ENCODE measurements around the gene ADAMTSL5.

Gene ADAMTSL5

DNA sequence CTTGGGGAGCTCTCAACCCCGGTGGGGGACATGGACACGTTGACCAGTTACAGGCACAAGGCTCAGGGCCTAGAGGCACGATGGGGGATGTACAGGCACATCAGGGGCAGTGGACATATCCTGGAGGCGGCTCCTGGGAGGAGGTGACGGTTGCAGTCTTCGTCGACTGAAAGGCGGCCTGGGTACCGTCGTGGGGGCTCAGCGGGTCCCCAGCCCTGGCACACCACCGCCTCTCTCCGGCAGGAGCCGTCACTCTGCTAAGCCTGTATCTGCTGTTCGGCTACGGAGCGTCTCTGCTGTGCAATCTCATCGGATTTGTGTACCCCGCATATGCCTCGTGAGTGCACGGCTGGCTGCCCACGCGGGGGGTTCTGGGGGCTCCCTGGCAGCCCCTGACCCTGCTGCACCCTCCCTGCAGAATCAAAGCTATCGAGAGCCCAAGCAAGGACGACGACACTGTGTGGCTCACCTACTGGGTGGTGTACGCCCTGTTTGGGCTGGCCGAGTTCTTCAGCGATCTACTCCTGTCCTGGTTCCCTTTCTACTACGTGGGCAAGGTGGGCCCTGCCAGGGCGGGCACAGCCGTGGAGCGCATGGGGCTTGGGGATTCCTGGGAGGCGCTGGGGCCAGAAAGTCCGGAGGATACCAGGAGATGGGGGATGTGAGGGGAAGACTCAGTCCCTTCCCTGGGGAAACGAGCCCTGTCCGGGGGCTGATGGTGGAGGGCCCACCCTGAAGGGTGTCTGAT lies 17.6 kb downstream of the ADAMTSL5 start:
- no peak for DNase-seq (ENCODE audit: low read depth, low spot score)
- Histone ChIP-seq H3K36me3 (ENCODE audit: control insufficient read depth, insufficient read depth, low read length) (no peaks in the 10 kb centered on the region), H3K9me3 (ENCODE audit: control insufficient read depth, insufficient read depth, low read length) (no peaks in the 10 kb centered on the region), H3K27me3 (ENCODE audit: control insufficient read depth, insufficient read depth, low read length) (peaks cover 4% of the 10 kb centered on the region; the same call in 1 of the 2 replicates), H3K27ac (ENCODE audit: low read length) (no peak overlapping the region), H3K4me1 (ENCODE audit: control insufficient read depth, insufficient read depth, low read length) (no peaks in the 10 kb centered on the region; the same call in 1 of the 2 replicates), H3K4me3 (ENCODE audit: low read length) (no peak overlapping the region)
- no CpG with 5 or more reads among the region's 37 CpGs for WGBS (ENCODE audit: insufficient coverage, insufficient read length)

DNA sequence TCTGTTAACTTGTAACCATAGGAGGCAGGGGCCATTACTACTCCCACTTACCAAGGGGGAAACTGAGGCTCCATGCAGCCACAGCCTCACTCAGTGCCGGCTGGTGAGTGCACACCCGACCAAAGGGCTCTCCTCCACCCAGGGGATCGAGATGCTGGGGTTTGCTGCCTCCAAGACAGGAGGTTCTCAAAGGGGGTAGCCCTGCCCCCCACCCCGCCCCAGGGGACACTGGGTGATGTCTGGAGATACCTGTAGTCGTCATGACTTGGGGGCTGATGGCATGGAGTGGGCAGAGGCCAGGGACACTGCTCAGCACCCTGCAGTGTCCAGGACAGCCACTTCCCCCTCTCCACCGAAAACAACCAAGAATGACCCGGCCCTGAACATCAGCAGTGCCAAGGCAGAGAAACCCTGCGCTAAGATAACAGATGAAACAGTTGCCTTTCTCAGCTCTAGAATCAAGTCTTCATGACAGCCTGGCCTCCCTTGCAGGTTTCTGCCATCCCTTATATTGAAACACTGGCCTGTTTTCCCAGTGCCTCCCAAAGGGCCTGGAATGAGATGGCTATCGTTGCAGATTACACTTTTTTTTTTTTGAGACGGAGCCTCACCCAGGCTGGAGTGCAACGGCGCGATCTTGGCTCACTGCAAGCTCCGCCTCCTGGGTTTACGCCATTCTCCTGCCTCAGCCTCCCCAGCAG lies 18.6 kb downstream of the ADAMTSL5 start:
- no peaks in the 10 kb centered on the region; the same call in 1 of the 2 replicates for H3K4me1 ChIP-seq (ENCODE audit: control insufficient read depth, insufficient read depth, low read length)
- peaks cover 4% of the 10 kb centered on the region; the same call in 1 of the 2 replicates for H3K27me3 ChIP-seq (ENCODE audit: control insufficient read depth, insufficient read depth, low read length)
- no CpG with 5 or more reads among the region's 15 CpGs for WGBS (ENCODE audit: insufficient coverage, insufficient read length)
- H3K36me3 ChIP-seq (ENCODE audit: control insufficient read depth, insufficient read depth, low read length): no peaks in the 10 kb centered on the region
- H3K27ac ChIP-seq (ENCODE audit: low read length): no peak overlapping the region
- no peak overlapping the region for H3K4me3 ChIP-seq (ENCODE audit: low read length)
- DNase-seq (ENCODE audit: low read depth, low spot score): no peak
- no peaks in the 10 kb centered on the region for H3K9me3 ChIP-seq (ENCODE audit: control insufficient read depth, insufficient read depth, low read length)

DNA sequence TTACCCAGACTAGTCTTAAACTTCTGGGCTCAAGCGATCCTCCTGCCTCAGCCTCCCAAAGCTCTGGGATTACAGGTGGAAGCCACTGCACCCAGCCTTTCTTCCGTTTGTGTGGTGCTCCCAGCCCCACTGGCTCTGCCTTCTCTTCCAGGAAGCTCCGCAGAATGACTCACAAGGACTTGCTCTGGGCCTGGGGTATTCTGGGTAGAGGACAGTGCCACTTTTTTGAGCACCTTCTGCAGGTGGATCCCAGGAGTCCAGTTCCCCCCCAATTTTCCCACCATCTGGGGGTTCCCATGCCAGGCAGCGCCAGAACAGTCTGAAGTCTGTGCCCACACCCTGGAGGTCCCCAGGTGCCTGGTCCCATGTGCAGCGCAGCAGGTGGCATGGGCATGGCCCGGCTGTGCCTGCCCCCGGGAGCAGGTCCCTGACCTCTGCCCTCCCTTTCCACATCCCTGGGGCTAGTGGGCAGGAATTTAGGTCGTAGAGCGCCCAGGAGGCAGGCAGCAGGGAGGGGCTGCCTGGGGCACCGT lies 20.3 kb downstream of the ADAMTSL5 start:
- Histone ChIP-seq H3K4me1 (ENCODE audit: control insufficient read depth, insufficient read depth, low read length) (no peaks in the 10 kb centered on the region; the same call in 1 of the 2 replicates), H3K27ac (ENCODE audit: low read length) (no peak overlapping the region), H3K27me3 (ENCODE audit: control insufficient read depth, insufficient read depth, low read length) (peaks cover 4% of the 10 kb centered on the region; the same call in 1 of the 2 replicates), H3K9me3 (ENCODE audit: control insufficient read depth, insufficient read depth, low read length) (no peaks in the 10 kb centered on the region), H3K4me3 (ENCODE audit: low read length) (no peak overlapping the region), H3K36me3 (ENCODE audit: control insufficient read depth, insufficient read depth, low read length) (no peaks in the 10 kb centered on the region)
- no CpG with 5 or more reads among the region's 10 CpGs for WGBS (ENCODE audit: insufficient coverage, insufficient read length)
- DNase-seq (ENCODE audit: low read depth, low spot score): no peak

- WGBS (ENCODE audit: insufficient coverage, insufficient read length): no CpG with 5 or more reads among the region's 12 CpGs
- Histone ChIP-seq H3K9me3 (ENCODE audit: control insufficient read depth, insufficient read depth, low read length) (no peaks in the 10 kb centered on the region), H3K27ac (ENCODE audit: low read length) (no peak overlapping the region), H3K4me1 (ENCODE audit: control insufficient read depth, insufficient read depth, low read length) (no peaks in the 10 kb centered on the region; the same call in 1 of the 2 replicates), H3K36me3 (ENCODE audit: control insufficient read depth, insufficient read depth, low read length) (no peaks in the 10 kb centered on the region), H3K27me3 (ENCODE audit: control insufficient read depth, insufficient read depth, low read length) (peaks cover 4% of the 10 kb centered on the region; the same call in 1 of the 2 replicates), H3K4me3 (ENCODE audit: low read length) (no peak overlapping the region)
- no peak for DNase-seq (ENCODE audit: low read depth, low spot score)
Observed at GRCh38 chr19:1491849-1492170, 21.0 kb downstream of the ADAMTSL5 start.

GRCh38 chr19:1491114-1491848 lies 21.5 kb downstream of the ADAMTSL5 start, which contains the start of gene REEP6:
TSS of gene REEP6 (plus strand) at chr19:1491181. CDS start at chr19:1491270, 89 bp downstream.
- peaks cover 4% of the 10 kb centered on the region; the same call in 1 of the 2 replicates for H3K27me3 ChIP-seq (ENCODE audit: control insufficient read depth, insufficient read depth, low read length)
- WGBS (ENCODE audit: insufficient coverage, insufficient read length): no CpG with 5 or more reads among the region's 73 CpGs
- no peak for DNase-seq (ENCODE audit: low read depth, low spot score)
- no peaks in the 10 kb centered on the region for H3K36me3 ChIP-seq (ENCODE audit: control insufficient read depth, insufficient read depth, low read length)
- no peaks in the 10 kb centered on the region for H3K9me3 ChIP-seq (ENCODE audit: control insufficient read depth, insufficient read depth, low read length)
- H3K4me1 ChIP-seq (ENCODE audit: control insufficient read depth, insufficient read depth, low read length): no peaks in the 10 kb centered on the region
- H3K27ac ChIP-seq (ENCODE audit: low read length): no peak within 1 kb of the TSS
- H3K4me3 ChIP-seq (ENCODE audit: low read length): peak within 1 kb of the TSS; percentile 70; the same call in 1 of the 2 replicates

GRCh38 chr19:1490311-1491113 lies 22.3 kb downstream of the ADAMTSL5 start, which contains the start of gene PCSK4:
TSS of gene PCSK4 (minus strand) at chr19:1490350. CDS start at chr19:1490346, 4 bp downstream.
- H3K27me3 ChIP-seq (ENCODE audit: control insufficient read depth, insufficient read depth, low read length): peaks cover 4% of the 10 kb centered on the region; the same call in 1 of the 2 replicates
- H3K36me3 ChIP-seq (ENCODE audit: control insufficient read depth, insufficient read depth, low read length): no peaks in the 10 kb centered on the region
- H3K4me3 ChIP-seq (ENCODE audit: low read length): peak within 1 kb of the TSS; percentile 70; the same call in 1 of the 2 replicates
- no peak within 1 kb of the TSS for H3K27ac ChIP-seq (ENCODE audit: low read length)
- no CpG with 5 or more reads among the region's 74 CpGs for WGBS (ENCODE audit: insufficient coverage, insufficient read length)
- no peaks in the 10 kb centered on the region for H3K4me1 ChIP-seq (ENCODE audit: control insufficient read depth, insufficient read depth, low read length)
- DNase-seq (ENCODE audit: low read depth, low spot score): peak; percentile 85
- no peaks in the 10 kb centered on the region for H3K9me3 ChIP-seq (ENCODE audit: control insufficient read depth, insufficient read depth, low read length)

DNA sequence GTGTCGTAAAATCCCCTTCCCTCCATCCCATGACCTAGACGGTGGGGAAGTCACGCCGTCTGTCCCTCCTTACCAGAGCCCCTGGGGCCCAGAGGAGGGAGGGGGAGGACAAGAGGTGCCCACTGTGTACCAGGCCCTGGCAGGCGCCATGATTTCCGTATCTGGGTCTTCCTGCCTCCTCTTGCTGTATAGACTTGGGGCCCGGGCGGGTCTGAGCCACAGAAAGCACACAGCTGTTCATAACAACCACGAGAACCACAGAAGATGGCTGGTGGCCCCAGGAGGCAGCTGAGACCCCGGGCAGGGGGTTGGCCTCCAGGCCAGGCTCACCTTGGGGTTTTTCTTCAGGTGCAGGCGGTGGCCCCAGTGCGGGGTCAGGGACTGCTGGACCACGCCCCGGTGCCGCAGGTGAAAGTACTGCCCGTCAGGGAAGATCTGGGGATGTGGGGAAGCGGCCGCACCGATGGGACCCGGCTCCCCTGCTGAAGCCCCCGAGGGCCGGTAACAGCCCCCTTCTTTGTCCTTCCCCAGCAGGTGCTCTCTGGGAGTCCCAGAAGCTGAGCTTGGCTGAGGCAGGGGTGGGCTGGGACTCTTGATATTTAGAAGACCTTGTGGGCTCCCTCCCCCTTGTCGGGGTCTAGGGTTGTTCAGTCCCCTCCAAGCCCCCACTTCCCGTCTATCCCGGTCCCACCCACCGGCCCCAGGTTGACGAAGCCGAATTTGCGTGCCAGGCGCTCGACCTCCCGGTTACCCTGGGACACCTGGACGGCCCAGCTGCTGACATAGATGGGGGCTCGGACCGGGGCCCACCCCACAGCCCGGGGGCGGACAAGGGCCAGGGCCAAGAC lies 23.1 kb downstream of the ADAMTSL5 start:
- Histone ChIP-seq H3K27ac (ENCODE audit: low read length) (no peak overlapping the region), H3K9me3 (ENCODE audit: control insufficient read depth, insufficient read depth, low read length) (no peaks in the 10 kb centered on the region), H3K4me3 (ENCODE audit: low read length) (peak overlapping the region; percentile 60; the same call in 1 of the 2 replicates), H3K36me3 (ENCODE audit: control insufficient read depth, insufficient read depth, low read length) (no peaks in the 10 kb centered on the region), H3K4me1 (ENCODE audit: control insufficient read depth, insufficient read depth, low read length) (no peaks in the 10 kb centered on the region), H3K27me3 (ENCODE audit: control insufficient read depth, insufficient read depth, low read length) (peaks cover 4% of the 10 kb centered on the region; the same call in 1 of the 2 replicates)
- DNase-seq (ENCODE audit: low read depth, low spot score): no peak
- WGBS (ENCODE audit: insufficient coverage, insufficient read length): no CpG with 5 or more reads among the region's 37 CpGs

GRCh38 chr19:1488282-1488601 lies 24.6 kb downstream of the ADAMTSL5 start:
- Histone ChIP-seq H3K9me3 (ENCODE audit: control insufficient read depth, insufficient read depth, low read length) (no peaks in the 10 kb centered on the region), H3K27me3 (ENCODE audit: control insufficient read depth, insufficient read depth, low read length) (peaks cover 4% of the 10 kb centered on the region; the same call in 1 of the 2 replicates), H3K27ac (ENCODE audit: low read length) (no peak overlapping the region), H3K4me1 (ENCODE audit: control insufficient read depth, insufficient read depth, low read length) (no peaks in the 10 kb centered on the region), H3K36me3 (ENCODE audit: control insufficient read depth, insufficient read depth, low read length) (peaks cover under 1% of the 10 kb centered on the region; the same call in 1 of the 2 replicates), H3K4me3 (ENCODE audit: low read length) (no peak overlapping the region)
- WGBS (ENCODE audit: insufficient coverage, insufficient read length): no CpG with 5 or more reads among the region's 11 CpGs
- no peak for DNase-seq (ENCODE audit: low read depth, low spot score)

Data from iPS DF 6.9 (cell line).